ENCODE results near the gene PIN1.
A peak's percentile ranks its signal among the peaks of the same experiment; 100 is the strongest.

Gene PIN1

GRCh38 chr19:9863759-9864158, 28.6 kb downstream of the PIN1 start:
- no peak overlapping the region for H3K4me2 ChIP-seq
- no peaks in the 10 kb centered on the region for H3K36me3 ChIP-seq
- H3K9me3 ChIP-seq, result no peaks in the 10 kb centered on the region
- no peak overlapping the region for H3K9ac ChIP-seq
- H3K27ac ChIP-seq, result no peak overlapping the region
- TF ChIP-seq Cebpa-rat (IDR thresholded peaks at IDR 0.05), result no peak
- H3K4me1 ChIP-seq, result peaks cover 12% of the 10 kb centered on the region
- no peak overlapping the region for H3K4me3 ChIP-seq
- no peaks in the 10 kb centered on the region for H3K27me3 ChIP-seq
- H4K20me1 ChIP-seq, result no peaks in the 10 kb centered on the region

GRCh38 chr19:9865732-9866501, 30.8 kb downstream of the PIN1 start:
- peaks cover 12% of the 10 kb centered on the region for H3K4me1 ChIP-seq
- H3K27ac ChIP-seq, result no peak overlapping the region
- H4K20me1 ChIP-seq, result no peaks in the 10 kb centered on the region
- H3K4me3 ChIP-seq, result no peak overlapping the region
- H3K27me3 ChIP-seq, result no peaks in the 10 kb centered on the region
- peak overlapping the region; percentile 39 for H3K4me2 ChIP-seq
- H3K9ac ChIP-seq, result no peak overlapping the region
- H3K9me3 ChIP-seq, result no peaks in the 10 kb centered on the region
- TF ChIP-seq Cebpa-rat (IDR thresholded peaks at IDR 0.05), result no peak
- no peaks in the 10 kb centered on the region for H3K36me3 ChIP-seq

GRCh38 chr19:9868983-9869617, 34.0 kb downstream of the PIN1 start:
- no peak for TF ChIP-seq Cebpa-rat (IDR thresholded peaks at IDR 0.05)
- no peaks in the 10 kb centered on the region for H3K27me3 ChIP-seq
- H3K4me3 ChIP-seq, result no peak overlapping the region
- no peaks in the 10 kb centered on the region for H3K36me3 ChIP-seq
- no peak overlapping the region for H3K9ac ChIP-seq
- H3K4me1 ChIP-seq, result peaks cover 12% of the 10 kb centered on the region
- no peak overlapping the region for H3K4me2 ChIP-seq
- H3K9me3 ChIP-seq, result no peaks in the 10 kb centered on the region
- H3K27ac ChIP-seq, result no peak overlapping the region
- no peaks in the 10 kb centered on the region for H4K20me1 ChIP-seq

GRCh38 chr19:9871626-9872338, 36.7 kb downstream of the PIN1 start:
- Histone ChIP-seq H3K27me3 (no peaks in the 10 kb centered on the region), H3K36me3 (no peaks in the 10 kb centered on the region), H3K4me1 (peaks cover under 1% of the 10 kb centered on the region), H3K9me3 (no peaks in the 10 kb centered on the region), H3K27ac (no peak overlapping the region), H3K4me3 (no peak overlapping the region), H4K20me1 (no peaks in the 10 kb centered on the region), H3K4me2 (no peak overlapping the region), H3K9ac (no peak overlapping the region)
- TF ChIP-seq Cebpa-rat (IDR thresholded peaks at IDR 0.05), result no peak

- no peak overlapping the region for H3K4me3 ChIP-seq
- no peaks in the 10 kb centered on the region for H3K4me1 ChIP-seq
- H3K4me2 ChIP-seq, result no peak overlapping the region
- TF ChIP-seq Cebpa-rat (IDR thresholded peaks at IDR 0.05), result no peak
- H3K36me3 ChIP-seq, result no peaks in the 10 kb centered on the region
- no peak overlapping the region for H3K27ac ChIP-seq
- no peaks in the 10 kb centered on the region for H4K20me1 ChIP-seq
- no peaks in the 10 kb centered on the region for H3K9me3 ChIP-seq
- H3K9ac ChIP-seq, result no peak overlapping the region
- H3K27me3 ChIP-seq, result no peaks in the 10 kb centered on the region
These were observed 37.6 kb downstream of the PIN1 start for GRCh38 chr19:9872618-9873242.

- TF ChIP-seq Cebpa-rat (IDR thresholded peaks at IDR 0.05), result no peak
- no peaks in the 10 kb centered on the region for H3K36me3 ChIP-seq
These were observed 40.0 kb downstream of the PIN1 start for GRCh38 chr19:9875031-9875627.

GRCh38 chr19:9875796-9876195, 40.7 kb downstream of the PIN1 start:
- H3K36me3 ChIP-seq, result no peaks in the 10 kb centered on the region
- H3K4me1 ChIP-seq, result no peaks in the 10 kb centered on the region
- H3K4me2 ChIP-seq, result no peak overlapping the region
- H3K27ac ChIP-seq, result no peak overlapping the region
- no peak for TF ChIP-seq Cebpa-rat (IDR thresholded peaks at IDR 0.05)
- no peaks in the 10 kb centered on the region for H4K20me1 ChIP-seq
- no peaks in the 10 kb centered on the region for H3K27me3 ChIP-seq
- H3K9ac ChIP-seq, result no peak overlapping the region
- H3K4me3 ChIP-seq, result no peak overlapping the region
- no peaks in the 10 kb centered on the region for H3K9me3 ChIP-seq

More at GRCh38 chr19:9875031-9875627, 40.0 kb downstream of the PIN1 start:
- H3K27me3 ChIP-seq, result no peaks in the 10 kb centered on the region
- H3K4me2 ChIP-seq, result no peak overlapping the region
- no peak overlapping the region for H3K27ac ChIP-seq
- no peaks in the 10 kb centered on the region for H3K9me3 ChIP-seq
- no peak overlapping the region for H3K9ac ChIP-seq
- H3K4me3 ChIP-seq, result no peak overlapping the region
- H3K4me1 ChIP-seq, result no peaks in the 10 kb centered on the region
- no peaks in the 10 kb centered on the region for H4K20me1 ChIP-seq

GRCh38 chr19:9877780-9878510, 42.8 kb downstream of the PIN1 start:
- H3K27ac ChIP-seq, result no peak overlapping the region
- H3K9me3 ChIP-seq, result no peaks in the 10 kb centered on the region
- no peaks in the 10 kb centered on the region for H4K20me1 ChIP-seq
- no peak overlapping the region for H3K9ac ChIP-seq
- H3K4me1 ChIP-seq, result no peaks in the 10 kb centered on the region
- H3K4me2 ChIP-seq, result no peak overlapping the region
- H3K4me3 ChIP-seq, result no peak overlapping the region
- no peak for TF ChIP-seq Cebpa-rat (IDR thresholded peaks at IDR 0.05)
- no peaks in the 10 kb centered on the region for H3K27me3 ChIP-seq
- no peaks in the 10 kb centered on the region for H3K36me3 ChIP-seq
